NCI-H226 (cell line): ENCODE data around the gene OR6C65.
"Not testable (repeated sequence)": the region's sequence is repeated elsewhere in the genome, so short reads cannot be mapped to it uniquely, and the experiment has no call there.

Experiments used
- DNase-seq: peaks from one replicate; pipeline ENCODE4 v3.0.0-alpha.2; 2015

Gene OR6C65

DNA sequence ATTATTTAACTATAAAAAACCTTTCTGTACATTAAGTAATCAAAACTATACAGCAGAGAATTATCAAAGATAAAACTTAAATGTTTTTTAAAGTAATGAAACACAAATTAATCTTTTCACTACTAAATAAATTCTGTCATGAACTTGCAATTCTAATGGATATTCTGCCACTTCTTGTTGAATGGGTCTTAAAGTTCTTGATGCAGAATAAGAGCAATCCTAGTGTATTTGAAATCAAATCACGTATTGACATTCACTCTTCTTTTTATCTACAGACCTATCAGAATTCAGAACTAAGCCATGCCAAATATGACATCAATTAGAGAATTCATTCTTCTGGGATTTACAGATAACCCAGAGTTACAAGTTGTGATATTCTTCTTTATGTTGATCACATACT is at the start of gene OR6C65:
Gene OR6C65, plus strand, starts transcription at position 301 of the 400 bp plus-strand sequence. Its CDS starts 0 bp downstream, at position 301.
- no peak for DNase-seq

DNA sequence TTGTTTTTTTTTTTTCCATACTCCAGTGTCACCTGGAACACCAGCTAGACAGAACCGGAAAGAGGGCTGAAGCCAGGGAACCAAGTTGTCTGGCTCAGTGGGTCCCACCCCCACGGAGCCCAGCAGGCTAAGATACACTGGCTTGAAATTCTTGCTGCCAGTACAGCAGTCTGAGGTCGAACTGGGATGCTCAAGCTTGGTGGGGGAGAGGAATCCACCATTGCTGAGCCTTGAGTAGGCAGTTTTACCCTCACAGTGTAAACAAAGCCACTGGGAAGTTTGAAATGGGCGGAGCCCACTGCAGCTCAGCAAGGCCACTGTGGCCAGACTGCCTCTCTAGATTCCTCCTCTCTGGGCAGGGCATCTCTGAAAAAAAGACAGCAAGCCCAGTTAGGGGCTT is 45.0 kb upstream of the OR6C65 start:
- DNase-seq = not testable (repeated sequence)

DNA sequence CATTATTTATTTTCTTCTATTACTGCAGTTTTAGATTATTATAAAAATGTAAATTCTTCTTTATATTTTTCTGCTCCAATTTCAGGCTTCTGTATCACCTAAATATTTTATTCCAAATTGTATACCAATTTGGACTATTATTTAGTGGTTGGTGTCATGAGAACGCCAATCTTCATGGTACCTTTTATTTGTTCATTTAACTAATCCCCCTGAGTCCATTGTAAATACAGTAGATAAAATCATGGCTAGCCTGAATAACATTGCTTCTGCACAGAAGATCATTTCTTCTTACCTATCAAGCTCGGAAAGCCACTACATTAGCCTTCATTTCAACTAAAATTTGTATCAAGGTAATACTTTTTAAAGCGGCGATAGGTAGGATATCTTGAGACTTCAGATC is 37.7 kb upstream of the OR6C65 start, which contains the start of gene OR6C75:
Gene OR6C75, plus strand, starts transcription at position 301 of the 400 bp plus-strand sequence. CDS start 2,136 bp downstream, outside the sequence.
- no peak for DNase-seq

DNA sequence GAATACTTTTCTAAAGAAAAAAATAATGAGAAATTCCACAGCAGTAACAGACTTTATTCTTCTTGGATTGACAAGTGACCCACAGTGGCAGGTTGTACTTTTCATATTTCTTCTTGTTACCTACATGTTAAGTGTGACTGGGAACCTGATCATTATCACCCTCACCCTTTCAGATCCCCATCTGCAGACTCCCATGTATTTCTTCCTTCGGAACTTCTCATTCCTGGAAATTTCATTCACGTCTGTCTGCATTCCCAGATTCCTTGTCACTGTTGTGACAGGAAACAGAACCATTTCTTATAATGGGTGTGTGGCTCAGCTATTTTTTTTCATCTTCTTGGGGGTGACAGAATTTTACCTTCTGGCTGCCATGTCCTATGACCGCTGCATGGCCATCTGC is 35.2 kb upstream of the OR6C65 start:
- no peak for DNase-seq

DNA sequence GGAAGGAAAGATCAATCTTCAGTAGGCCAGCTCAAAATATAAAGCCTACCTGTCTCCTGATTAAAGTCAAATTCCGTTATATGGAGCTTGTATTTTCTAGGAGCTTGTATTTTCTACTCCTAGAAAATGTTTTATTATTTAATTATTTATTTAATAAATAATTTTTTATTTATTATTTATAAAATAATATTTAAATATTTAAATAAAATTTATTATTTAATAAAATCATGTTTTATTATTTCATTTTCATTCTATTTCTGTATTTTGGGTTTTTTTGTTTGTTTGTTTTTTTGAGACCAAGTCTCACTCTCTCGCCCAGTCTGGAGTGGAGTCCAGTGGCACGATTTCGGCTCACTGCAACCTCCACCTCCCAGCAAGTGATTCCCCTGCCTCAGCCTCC is 27.8 kb upstream of the OR6C65 start:
- no peak for DNase-seq

DNA sequence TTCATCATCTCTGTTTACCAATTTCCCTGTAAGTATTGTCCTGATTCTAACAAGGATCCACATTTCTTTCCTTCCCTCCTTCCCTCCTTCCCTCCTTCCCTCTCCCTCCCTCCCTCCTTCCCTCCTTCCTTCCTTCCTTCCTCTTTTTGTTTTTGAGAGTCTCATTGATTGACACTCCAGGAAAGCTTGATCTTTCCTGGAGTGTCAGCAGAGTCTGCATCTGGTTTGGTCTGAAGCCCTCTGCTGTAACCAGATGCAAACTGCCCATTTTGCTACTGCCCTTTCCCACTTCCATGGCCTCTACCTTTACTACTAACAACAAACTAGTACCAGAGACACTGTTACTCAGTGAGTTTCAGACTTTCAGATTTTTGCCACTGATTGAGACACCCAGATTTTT is 14.4 kb upstream of the OR6C65 start:
- no peak for DNase-seq

DNA sequence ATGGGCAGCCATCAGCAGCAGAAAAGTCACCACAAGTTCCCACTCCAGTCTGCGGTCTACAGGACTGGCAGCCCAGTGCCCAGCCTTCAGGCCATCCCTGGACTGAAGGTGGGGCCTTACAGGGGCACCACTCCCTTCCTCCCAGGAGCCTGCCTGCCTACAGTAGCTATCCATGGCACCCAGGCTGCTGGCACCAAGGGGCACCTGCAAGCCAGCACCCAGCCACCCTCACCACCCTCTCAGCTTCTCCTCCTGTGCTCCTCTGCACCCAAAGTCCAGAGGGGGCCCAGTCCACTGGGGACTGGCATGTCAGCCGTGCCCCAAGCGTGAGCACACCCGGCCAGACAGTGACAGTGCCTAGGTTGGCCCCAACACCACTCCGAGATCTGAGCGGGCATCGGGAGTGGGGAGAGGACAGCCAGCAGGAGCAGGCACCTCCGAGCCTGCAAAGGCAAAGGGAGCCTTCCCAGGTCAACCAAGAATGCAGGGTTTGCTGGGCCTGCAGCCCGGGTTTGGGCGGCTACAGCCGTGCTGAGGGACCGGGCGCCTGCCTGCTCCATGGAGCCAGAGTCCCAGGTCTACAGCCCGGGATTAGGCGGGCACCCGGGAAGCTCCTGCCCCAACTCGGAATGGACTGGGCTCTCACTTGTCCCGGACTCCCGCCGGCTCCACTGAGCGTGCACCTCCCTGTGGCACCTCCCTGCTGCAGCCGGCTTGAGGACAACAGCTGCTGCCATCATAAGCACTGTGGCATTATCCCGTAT is 8.1 kb upstream of the OR6C65 start:
- no peak for DNase-seq

DNA sequence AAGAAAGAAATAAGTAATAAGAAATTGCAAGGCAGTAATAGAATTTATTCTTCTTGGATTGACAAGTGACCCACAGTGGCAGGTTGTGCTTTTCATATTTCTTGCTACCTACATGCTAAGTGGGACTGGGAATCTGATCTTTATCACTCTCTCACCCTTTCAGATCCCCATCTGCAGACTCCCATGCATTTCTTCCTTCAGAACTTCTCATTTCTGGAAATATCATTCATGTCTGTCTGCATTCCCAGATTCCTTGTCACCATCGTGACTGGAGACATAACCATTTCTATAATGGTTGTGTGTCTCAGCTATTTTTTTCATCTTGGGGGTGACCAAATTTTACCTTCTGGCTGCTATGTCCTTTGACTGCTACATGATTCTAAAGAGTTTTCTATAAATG is 4.0 kb upstream of the OR6C65 start:
- no peak for DNase-seq

DNA sequence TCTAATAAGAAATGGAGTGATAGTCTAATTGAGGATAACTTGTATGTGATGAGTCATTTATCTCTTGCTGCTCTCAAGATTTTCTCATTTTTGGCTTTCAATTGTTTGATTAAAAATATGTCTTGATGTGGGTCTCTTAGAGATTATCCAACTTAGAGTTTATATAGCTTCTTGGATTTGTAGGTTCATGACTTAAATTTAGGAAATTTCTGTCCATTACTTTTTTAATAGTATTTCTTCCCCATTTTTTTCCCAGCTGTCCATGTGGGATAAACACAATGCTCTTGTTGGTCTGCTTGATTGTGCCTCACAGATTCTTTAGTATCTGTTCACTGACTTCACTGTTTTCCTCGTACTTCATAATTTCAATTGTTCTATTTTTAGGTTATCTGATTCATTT is 7.5 kb downstream of the OR6C65 start:
- DNase-seq = no peak

DNA sequence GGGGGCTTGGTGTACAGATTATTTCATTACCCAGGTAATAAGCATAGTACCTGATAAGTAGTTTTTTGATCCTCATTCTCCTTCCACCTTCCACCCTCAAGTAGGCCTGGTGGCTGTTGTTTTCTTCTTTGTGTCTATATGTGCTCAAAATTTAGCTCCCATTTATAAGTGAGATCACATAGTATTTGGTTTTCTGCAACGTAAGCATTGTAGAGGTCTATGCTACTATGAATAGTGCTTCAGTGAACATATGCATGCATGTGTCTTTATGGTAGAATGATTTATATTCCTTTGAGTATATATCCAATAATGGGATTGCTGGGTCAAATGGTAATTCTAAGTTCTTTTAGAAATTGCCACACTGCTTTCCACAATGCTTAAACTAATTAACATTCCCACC is 8.8 kb downstream of the OR6C65 start:
- DNase-seq = not testable (repeated sequence)

DNA sequence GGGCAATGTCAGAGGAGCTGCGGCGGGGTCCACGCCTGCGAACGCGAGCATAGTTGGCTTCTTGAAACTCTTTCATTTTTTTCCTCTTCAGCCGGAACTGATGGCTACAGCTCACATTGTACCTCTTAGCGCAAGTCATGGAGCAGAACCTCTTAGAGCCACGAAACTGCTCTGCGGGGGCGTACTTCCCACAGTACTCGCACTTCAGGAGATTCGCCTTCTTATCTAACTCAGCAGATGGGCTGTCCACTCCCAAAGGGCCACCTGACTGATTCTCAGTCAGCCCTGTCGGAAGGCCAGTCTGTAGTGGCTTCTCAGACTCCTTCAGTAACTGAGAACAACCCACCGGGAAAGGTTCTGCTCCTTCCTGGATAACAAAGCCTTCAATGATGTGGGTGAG is 11.8 kb downstream of the OR6C65 start:
- not testable (repeated sequence) for DNase-seq

DNA sequence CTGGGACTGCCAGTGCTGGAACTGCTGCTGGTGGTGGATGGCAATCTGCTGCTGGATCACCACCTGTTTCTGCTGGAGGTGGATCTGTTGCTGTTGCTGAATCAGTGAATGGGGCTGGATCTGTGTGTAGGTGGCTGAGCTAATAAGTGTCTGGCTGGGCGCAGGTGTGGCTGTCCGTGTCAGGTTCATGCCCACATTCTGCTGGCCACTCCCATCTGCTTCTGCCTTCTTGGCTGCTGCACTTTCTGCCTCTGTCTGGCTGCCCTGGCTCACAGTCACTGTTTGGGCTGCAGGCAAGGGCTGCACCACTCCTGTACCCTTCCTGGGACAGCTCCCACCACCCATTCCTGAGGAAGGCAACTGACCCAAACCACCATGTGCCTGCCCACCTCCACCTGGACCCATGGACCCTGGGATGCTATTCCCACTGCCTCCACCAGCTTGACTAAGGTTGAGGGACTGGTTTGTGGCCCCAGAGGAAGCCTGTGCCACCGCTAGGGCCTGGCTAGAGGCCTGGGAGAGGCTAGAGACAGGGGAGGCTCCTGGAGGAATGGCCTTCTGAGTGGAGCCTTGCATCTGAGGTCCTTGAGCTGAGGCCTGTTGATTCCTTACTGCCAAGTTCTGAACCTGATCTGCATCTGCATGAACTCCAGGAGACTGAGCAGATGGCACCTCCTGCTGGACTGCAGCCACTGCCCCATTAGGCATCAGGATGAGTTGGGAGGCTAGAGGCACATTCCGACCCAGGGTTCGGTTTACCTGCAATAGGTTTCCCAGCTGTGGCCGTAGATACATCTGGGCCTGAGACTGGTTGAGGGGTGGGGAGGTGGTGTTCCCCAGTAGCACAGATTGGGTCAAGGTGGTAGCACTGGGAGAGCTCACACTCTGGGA is 13.4 kb downstream of the OR6C65 start:
- DNase-seq = not testable (repeated sequence)

DNA sequence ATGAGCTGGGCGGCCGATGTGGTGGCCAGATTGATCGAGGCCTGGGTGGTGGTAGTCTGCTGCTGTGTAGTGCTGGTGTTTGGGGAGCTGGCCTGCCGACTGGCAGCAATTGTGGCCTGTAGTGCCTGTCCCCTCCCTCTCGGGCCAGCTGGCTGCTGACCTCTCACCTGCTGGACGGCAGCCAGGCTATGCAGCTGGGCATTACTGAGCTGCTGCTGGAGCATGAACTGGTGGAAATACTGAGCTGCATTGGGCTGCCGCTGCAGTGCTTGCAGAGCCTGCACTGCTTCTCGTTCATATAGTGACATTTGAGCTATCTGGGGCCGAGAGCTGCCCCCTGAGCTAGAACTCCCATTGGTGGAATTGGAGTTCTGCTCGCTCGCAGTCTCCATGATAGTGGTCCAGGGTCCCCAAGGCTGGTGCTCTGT is 14.1 kb downstream of the OR6C65 start:
- not testable (repeated sequence) for DNase-seq

DNA sequence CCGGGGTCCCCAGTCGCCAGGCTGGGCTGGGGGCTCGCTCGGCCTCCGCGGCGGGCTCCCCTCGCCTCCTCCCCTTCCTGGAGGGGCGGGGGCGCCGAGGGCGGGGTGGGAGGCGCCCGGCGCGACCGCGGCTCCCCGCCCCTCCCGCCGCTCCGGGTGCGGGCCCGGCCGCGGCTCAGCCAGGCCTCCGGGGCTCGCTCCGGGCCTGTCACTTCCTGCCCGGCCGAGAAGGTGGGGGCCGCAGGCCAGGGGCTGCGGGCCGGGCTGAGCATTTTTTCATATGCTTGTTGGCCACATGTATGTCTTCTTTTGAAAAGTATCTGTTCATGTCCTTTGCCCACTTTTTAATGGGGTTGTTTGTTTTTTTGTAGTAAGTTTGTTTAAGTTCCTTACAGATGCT is 14.6 kb downstream of the OR6C65 start:
- not testable (repeated sequence) for DNase-seq

DNA sequence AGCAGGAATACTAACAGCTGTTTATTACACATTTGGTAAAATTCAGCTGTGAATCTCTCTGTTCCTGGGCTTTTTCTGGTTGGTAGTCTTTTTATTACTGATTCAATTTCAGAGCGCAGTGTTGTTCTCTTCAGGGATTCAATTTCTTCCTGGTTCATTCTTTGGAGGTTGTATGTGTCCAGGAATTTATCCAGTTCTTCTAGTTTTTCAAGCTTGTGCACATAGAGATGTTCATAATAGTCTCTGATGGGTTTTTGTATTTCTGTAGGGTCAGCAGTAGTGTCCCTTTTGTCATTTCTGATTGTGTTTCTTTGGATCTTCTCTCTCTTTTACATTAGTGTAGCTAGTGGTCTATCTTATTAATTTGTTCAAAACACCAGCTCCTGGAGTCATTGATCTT is 16.6 kb downstream of the OR6C65 start:
- DNase-seq = no peak

DNA sequence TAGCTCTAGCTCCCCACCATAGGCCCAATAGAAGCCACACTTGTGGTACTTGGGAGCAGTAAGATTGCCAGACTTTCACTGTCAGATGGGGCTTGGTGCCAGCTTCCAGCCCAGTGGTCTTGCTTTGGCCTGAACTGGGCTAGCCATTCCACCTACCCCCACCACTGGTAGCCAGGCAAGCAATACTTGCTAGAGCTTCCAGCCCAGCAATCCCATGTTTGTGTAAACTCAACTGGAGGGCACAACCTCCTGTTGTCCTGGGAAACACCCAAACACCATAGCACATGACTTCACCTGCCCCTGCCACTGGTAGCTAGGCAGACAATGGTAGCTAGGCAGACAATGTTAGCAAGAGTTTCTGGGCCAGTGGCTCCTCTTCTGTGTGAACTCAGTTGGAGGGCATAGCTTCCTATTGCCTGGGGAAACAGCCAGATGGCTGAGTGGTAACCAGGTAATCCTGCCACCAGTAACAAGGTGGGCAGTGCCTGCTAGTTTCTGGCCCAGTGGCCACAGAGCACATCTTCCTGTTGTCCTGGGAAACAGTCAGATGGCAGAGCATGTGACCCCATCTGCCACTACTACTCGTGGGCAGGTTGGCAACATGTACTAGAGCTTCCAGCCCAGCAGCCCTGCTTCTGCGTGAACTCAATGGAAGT is 20.1 kb downstream of the OR6C65 start:
- no peak for DNase-seq

DNA sequence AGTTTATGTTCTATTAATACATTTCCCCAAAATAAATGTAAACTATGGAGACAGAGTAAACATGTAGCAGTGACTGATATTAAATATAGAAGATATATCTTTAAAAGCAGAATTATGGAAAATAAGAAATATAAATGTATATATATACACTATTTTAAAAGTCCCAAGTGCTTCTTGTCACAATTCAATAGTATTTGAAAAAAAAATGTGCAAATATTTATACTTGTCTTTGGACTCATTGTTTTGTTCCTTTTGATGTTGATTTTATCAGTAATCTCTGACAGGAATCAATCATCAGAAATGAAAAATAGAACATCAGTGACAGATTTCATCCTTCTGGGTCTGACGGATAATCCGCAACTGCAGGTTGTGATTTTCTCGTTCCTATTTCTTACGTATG is 25.6 kb downstream of the OR6C65 start, which contains the start of gene OR6C76:
Gene OR6C76, plus strand, starts transcription at position 301 of the 400 bp plus-strand sequence. Its CDS starts 0 bp downstream, at position 301.
- DNase-seq = no peak

DNA sequence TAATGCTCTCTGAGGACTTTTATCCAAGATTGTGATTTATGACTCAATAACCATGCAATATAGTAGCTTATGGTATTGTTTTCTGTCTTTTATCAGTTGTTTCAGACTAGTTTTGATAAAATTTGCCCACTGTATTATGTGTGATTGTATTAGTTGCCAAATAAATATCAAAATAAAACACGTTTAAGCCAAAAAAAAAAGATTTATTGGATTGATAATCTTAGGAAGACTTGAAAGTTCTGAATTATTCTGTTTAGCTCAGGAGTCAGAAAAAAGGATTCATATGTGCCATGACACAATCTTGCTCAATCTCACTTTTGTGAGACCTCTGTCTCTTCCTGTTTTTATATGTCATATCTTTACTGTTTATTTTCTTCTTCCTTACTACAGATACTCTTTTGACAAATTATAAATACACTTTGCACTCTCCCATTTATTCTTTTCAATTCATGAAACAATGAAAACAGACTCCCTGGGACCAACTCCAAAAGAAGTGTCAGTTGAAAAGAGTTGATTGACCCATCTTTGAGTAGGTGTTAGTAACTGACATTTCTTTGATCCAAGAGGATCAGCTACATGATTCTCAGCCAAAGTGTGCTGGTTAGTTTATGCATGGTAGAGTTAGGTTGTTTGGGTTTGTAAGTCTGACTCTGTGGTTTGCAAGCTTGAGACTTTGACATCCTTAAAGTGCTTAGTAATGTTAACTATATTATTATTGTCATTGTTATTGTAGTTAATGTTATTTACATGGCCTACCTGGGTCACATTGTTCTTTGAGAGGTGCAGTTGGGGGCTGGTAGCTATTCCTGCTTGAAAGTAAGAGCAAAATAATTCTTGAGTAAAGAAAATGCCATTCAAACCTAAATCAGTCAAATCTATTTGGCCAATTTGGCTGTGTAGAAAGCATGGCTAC is 28.3 kb downstream of the OR6C65 start:
- no peak for DNase-seq

DNA sequence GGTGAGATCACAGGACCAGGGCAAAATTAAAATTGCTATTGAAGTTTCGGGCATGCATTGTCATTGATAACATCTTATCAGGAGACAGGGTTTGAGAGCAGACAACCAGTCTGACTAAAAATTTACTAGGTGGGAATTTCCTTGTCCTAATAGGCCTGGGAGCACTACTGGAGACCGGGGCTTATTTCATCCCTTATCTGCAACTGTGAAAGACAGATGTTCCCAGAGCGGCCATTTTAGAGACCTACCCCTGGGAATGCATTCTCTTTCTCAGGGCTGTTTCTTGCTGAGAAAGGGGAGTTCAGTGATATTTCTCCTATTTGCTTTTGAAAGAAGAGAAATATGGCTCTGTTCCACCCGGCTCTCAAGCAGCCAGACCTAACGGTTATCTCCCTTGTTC is 40.9 kb downstream of the OR6C65 start:
- not testable (repeated sequence) for DNase-seq

DNA sequence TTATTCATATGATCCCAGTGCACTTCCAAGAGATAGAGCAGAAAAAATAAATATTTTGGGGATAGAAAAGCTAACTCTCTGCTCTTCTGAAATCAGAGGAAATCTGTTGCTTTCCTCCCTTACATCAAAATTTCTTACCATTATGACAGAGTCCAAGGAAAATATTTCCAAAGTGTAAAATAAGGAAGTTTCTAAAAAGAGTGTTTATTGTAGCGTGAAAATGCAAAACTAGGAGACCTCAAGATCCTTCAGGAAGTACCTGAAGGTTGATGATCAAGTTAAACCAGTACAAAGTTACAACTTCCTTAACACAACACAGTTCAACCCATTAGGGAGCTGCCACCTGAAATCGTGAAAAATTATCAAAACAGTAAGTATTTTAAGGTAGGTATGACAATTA is 43.4 kb downstream of the OR6C65 start, which contains the start of gene OR6C2:
Gene OR6C2, plus strand, starts transcription at position 301 of the 400 bp plus-strand sequence. CDS start 8,138 bp downstream, outside the sequence.
- DNase-seq = no peak

DNA sequence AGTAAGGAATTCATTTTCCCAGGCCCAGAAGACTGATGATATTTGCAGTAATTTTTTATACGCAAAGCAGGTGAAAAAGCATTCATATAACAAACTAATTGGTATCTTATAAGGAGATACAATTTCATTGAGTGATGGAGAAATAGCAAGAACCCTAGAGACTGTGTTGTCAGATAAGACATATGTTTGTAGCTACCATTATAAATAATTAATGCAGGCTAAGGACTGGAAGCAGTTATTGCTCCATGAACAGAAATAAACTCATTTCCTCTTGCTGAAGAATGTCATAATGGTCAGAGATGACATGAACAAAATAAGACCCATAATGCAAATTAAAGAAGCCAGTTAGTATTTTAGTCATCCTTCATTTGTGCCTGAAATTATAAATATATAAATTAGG is 45.0 kb downstream of the OR6C65 start:
- no peak for DNase-seq

DNA sequence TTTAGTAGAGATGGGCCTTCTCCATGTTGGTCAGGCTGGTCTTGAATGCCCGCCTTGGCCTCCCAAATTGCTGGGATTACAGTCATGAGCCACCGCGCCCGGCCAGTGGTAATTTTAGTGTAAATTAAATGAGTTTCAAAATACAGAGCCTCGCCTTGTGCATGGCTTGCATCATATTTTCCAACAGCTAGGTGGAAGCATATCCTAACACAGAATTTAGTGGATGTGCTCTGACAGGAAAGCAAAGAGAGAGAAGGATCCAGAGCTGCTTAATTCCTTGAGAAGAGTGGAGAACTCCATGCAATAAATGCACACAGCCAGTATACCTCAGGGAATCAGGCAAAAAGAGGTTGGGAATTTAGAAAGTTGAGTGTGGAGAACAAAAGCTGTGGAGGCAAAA is 46.0 kb downstream of the OR6C65 start:
- DNase-seq = no peak
